Mammary epithelial cell (primary cell): ENCODE data around the gene CABP2.

Experiments used
- CTCF ChIP-seq, 2 donors: IDR thresholded peaks in 1 of 2; conservative IDR thresholded peaks in 1 of 2; 2 replicates each; pipeline ENCODE4 v1.5.1; 2011 to 2012; ENCODE audit warnings: inconsistent platforms in 2 of 2, low read length in 2 of 2, mild to moderate bottlenecking in 2 of 2, control low read depth in 1 of 2, low read depth in 1 of 2; ENCODE audit not compliant: insufficient read depth in 1 of 2; ENCODE audit errors: extremely low read depth in 1 of 2
- EZH2 ChIP-seq: IDR thresholded peaks from 2 replicates; pipeline ENCODE4 v1.6.1; 2012; ENCODE audit warnings: low read length, inconsistent platforms, borderline replicate concordance

- TF ChIP-seq CTCF (conservative IDR thresholded peaks at IDR 0.05 in 1 of 2, IDR thresholded peaks at IDR 0.05 in 1 of 2; ENCODE audit: extremely low read depth in 1 of 2, insufficient read depth in 1 of 2, low read depth in 1 of 2, low read length in 2 of 2): no peak
- no peak for TF ChIP-seq EZH2
These were observed 18.2 kb downstream of the CABP2 start, which contains the start of gene PITPNM1 for GRCh38 chr11:67504950-67505581.
